ENCODE results near the gene LRRC61.

LRRC61 gene

DNA sequence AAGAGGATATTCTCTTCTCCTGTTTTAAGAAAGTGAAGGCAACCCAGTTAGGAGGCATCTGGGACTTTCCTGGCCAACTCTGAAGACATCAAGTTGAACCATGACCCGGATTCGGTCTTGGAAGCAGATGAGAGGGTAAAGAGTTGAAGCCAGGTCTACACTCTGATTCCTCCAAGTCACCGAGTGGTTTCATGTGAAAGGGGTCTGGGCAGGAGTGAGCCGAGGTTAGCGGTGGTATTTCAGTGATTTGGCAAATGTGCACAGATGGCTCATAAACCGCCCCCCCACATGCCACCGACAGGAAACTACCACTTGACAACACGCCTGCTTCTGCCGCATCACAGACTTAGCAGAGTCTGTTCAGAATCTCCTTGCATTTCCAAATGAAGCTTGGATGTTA, 34.1 kb downstream of the LRRC61 start:
- DNase-seq (ENCODE audit: low read depth), result peak; percentile 61

DNA sequence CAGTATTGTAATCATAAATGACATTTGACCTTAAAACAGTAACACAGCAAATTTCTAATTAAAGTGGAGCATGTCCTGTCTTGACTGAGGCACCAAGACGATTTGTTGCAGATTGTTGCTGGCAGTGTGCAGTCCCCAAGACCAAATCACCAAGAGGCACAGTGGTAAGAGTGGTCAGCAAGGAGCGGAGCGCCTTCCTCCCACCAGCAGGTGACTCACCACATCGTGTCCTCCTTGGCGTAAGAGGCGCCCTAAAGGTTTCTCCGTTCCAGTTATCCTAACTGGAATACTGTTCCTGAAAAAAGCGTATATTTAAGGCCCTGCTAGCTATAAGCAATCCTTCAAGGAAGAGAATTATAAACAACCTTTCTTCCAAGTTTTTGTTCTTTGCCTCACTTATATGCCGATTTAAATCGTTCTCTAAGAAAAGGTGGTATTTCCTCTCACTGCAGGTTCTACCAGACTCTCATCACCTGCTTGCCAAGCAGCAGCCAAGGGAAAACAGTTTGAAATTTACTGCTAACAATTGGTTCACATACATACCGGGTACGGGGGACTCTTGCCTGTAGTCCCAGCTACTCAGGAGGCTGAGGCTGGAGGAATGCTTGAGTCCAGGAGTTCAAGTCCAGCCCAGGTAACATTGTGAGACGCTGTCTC, 34.7 kb downstream of the LRRC61 start:
- DNase-seq (ENCODE audit: low read depth), result no peak

DNA sequence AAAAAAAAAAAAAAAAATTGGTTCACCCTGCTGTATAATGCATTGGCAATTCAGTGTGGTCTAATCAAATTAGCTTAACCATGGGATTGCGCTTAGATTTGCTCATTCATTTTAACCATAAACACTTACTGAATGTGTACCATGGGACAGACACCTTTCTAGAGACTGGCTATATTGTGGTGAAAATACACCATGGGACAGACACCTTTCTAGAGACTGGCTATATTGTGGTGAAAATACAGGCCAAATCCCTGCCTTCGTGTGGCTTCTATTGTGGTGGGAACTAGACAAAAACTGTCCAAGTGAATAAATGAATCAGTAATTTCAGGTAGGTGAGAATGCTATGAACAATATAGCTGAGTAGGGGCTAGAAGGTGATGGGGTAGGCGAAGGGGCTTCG, 35.3 kb downstream of the LRRC61 start:
- DNase-seq (ENCODE audit: low read depth), result no peak

DNA sequence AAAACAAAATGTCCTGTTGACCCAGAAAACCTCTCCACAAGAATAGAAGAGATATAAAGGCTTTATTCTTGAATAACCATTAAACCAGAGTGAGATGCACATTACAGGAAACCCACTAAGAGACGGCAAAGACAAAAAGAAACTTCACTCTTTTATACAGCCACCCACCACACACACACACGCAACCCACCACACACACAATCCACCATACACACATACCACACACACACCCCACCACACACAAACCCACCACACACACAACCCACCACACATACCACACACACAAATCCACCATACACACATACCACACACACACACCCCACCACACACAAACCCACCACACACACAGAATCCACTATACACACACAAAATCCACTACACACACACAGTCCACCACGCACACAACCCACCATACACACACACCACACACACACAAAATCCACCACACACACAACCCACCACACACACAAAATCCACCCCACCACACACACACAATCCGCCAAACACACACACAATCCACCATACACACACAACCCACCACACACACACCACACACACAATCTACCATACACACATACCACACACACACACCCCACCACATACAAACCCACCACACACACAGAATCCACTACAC, 36.0 kb downstream of the LRRC61 start:
- DNase-seq (ENCODE audit: low read depth), result no peak

DNA sequence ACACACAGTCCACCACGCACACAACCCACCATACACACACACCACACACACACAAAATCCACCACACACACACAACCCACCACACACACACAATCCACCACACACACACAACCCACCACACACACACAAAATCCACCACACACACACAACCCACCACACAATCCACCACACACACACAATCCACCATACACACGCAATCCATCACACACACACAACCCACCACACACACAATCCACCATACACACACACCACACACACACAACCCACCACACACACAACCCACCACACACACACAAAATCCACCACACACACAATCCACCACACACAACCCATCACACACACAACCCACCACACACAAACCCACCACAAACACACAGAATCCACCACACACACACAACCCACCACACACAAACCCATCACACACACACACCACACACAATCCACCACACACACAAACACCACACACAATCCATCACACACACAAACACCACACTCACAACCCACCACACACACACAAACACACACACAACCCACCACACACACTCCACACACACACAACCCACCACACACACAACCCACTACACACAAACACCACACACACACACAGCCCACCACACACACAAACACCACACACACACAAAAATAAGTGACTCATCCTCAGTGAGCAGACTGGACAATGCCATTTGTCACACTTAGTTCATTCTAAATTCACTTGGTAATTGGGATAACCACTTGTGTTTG, 36.6 kb downstream of the LRRC61 start:
- DNase-seq (ENCODE audit: low read depth), result no peak

DNA sequence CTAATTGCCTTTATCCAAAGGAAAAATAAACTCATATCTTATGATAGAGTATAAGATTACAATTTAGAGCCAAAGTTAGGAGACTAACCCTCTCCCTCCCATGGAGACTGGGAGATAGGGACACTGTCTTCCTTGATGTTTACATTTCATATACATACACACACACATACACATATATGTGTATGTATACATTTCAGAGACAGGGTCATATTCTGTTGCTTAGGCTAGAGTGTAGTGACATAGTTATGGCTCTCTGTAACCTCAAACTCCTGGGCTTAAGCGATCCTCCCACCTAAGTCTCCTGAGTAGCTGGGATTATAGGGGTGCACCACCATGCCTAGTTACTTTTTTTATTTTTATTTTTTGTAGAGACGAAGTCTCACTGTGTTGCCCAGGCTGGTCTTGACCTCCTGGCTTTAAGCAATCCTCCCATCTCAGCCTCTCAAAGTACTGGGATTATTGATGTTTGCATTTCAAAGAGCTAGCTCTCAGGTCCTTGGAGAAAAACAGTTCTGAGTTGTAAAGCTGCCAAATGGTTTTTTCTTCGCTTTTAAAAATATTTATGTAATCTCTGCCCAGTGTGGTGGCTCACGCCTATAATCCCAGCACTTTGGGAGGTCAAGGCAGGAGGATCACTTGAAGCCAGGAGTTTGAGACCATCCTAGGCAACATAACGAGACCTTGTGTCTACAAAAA, 37.4 kb downstream of the LRRC61 start:
- no peak for DNase-seq (ENCODE audit: low read depth)

DNA sequence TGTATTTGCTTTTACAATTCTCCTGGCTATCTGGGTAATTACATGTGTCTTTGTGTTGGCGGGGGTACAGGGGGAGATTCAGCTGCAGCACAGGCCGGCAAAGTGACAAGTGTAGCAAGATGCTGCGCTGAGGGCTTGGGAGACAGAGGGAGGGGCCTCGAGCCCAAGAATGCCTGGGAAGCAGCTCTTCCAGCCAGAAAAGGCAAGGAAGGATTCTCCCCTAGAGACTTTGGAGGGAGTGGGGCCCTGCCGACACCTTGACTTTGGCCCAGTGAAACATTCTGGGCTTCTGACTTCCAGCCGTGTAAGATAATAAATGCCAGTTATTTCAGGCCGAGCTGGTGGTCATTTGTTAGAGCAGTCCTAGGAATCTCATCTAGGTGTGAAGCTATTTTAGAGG, 38.2 kb downstream of the LRRC61 start:
- DNase-seq (ENCODE audit: low read depth), result no peak

DNA sequence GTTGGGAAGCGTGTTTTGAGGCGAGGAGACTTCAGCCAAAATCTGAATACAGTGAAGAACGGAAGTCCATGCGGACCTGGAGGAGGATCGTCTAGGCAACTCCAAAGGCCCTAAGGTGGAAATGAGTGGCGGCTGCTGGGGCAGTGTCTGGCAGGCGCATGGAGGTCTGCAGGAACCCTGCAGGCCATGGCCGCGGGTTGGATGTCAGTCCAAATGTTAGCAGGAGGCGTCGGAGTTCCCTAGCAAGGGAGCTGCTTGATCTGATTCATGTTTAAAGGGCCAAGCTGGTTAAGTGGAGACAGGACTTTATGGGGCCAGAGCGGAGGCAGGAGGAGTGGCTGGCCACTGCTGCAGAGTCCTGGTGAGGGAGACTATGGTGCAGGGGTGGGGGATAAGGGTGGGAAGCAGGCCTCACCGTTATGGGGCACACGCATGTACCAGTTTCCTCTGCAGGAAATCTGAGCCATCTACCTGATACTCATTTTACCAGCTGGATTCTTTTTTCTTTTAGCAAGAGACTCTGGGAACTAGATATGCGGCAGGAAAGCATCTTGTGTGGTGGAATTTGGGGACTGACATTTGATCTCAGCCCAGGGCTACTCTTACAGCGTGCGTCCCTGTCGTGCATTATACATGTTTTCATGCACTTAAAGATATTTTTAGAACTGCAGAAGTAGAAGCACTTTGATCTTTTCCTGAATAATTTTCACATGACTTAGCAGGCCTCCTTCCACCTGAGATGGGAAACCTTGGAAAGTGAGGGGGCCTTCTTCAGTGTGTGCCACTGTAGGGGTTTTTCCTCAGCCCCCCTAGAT, 38.9 kb downstream of the LRRC61 start:
- DNase-seq (ENCODE audit: low read depth), result no peak

DNA sequence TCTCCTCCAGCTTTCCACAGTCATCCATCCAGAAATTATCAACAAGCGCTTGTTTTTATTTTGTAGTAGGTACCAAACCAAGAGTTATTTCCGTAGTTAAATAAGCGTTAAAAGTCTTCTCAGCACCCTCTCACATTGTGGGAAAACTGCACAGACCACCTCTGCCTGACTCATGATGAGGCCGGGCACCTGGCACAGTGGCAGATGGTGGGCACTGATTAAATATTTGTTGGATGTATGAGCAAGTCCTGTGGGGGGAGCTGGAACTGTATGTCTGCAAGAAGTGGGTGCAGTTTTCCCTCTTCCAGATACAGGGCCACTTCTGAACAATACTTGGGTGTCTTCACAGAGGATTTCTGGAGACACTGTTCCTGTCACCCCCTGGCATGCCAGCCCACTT, 40.2 kb downstream of the LRRC61 start:
- no peak for DNase-seq (ENCODE audit: low read depth)

DNA sequence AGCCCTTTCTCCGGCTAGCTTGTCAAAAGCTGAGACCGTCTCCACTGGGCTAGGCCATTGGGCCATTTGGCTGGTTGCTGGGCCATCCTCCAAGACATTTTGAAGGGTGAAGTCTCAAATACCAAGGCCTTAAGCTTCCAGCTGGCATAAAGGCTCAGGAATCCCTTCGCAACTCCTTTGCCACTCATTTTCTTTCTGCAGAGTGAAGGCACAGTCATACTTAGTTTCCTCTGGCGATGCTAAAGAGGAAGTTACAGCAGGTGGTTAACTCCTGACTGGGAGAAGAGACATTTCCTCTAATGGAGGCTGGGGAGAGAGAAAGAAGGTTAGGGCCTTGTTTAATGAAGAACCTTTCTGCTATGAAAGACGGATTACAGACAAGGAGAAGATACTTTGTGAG, 40.7 kb downstream of the LRRC61 start:
- DNase-seq (ENCODE audit: low read depth), result no peak

DNA sequence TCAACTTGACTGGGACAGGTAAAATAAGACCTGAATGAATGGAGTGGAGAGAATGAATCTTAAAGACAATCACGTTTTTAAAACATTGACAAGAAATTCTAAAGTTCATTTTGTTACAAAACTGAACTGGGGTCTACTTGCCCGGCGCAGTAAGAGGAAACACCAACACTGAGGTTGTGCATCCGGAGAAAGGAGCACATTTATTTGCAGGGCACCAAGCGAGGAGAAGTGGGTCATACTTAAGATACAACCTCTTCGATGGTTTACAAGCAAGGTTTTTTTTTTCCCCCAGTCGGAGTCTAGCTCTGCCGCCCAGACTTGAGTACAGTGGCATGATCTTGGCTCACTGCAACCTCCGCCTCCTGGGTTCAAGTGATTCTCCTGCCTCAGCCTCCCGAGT, 42.0 kb downstream of the LRRC61 start:
- no peak for DNase-seq (ENCODE audit: low read depth)

DNA sequence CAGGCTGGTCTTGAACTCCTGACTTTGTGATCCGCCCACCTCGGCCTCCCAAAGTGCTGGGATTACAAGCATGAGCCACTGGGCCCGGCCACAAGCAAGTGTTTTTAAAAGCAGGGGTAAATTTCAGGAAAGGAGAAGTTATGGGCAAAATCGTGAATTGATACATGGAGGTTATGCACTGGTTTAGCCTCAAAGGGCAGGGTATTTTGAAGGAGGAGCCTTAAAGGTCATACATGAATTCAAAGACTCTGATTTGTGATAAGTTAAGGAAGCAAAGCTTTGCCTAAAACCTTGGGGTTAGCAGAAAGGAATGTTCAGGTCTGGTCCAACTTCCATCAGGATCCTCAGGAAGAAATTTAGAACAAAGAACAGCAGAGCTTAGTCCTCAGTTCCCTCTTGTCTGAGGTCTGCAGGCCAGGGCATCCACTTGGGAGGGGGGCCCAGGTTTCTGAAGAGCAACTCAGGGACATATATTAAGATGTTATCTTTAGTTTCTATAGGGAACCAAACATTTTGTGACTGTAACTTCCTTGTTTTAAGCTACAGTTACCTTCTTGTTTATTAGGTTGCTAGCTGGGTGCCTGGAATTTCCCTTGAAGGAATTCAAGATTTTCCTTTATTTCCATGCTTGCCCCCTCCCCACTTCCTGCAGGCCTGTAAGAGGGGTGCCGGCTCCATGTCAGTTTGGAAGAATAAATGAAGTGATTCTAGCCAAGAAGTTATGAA, 42.7 kb downstream of the LRRC61 start:
- no peak for DNase-seq (ENCODE audit: low read depth)

DNA sequence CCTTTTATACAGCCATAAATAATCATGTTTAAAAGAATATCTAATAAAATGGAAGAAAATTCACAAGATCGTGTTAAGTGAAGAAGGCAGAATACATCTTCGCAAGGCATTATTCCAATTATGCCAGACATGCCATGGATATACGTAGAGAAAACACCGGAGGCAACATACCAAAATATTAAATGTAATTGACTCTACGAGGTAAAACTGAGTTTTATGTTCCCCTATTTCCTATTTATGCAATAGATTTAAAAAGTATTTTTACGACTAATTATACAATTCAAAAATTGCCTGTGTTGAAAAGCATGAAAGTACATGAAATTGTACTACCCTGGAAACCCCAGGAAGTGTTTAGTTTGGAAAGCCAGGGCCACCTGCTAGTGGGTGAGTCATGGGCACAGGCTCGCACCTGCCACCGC, 44.5 kb downstream of the LRRC61 start:
- DNase-seq (ENCODE audit: low read depth), result no peak

DNA sequence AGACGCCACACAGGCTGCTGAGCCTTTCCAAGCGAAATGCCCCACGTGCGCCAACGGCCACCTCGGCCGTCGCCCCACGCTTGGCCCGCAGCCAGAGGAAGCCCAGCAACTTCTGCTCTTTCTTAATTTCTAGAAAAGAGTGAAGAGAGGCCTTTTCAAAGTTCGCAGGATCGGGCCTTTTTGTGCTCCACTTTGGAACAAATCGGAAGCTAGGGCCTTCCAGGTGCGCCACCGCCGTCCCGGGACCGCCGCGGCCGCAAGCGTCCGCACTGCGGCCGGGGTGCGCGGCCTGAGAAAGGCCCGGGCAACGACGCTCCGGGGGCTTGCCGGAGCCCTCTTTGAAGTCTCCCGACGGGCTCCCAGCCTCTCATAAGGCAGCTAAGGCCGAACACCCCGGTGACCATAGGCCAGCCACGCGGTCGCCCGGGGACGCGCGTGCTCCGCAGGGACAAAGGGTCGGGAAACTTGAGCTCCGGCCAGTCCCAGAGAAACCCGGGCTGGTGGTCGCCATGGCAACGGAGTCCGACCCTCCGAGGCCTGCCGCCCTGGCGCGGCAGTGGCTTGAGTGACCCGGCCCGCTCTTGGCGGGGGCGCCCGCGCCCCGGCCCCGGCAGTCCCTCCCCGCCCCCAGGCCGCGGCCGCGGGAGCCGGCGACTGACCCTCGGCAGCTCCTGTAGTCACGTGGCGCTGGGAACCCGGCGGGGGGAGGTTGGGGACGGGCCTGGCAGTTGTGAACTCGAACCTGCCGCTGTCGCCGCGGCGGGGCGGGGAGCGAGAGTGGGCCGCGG, 45.1 kb downstream of the LRRC61 start, which contains the start of gene REPIN1:
Gene REPIN1 (plus strand): TSS at position 727 of the 788 bp plus-strand sequence. CDS start 890 bp downstream, outside the sequence.
- peak; percentile 68 for DNase-seq (ENCODE audit: low read depth)

DNA sequence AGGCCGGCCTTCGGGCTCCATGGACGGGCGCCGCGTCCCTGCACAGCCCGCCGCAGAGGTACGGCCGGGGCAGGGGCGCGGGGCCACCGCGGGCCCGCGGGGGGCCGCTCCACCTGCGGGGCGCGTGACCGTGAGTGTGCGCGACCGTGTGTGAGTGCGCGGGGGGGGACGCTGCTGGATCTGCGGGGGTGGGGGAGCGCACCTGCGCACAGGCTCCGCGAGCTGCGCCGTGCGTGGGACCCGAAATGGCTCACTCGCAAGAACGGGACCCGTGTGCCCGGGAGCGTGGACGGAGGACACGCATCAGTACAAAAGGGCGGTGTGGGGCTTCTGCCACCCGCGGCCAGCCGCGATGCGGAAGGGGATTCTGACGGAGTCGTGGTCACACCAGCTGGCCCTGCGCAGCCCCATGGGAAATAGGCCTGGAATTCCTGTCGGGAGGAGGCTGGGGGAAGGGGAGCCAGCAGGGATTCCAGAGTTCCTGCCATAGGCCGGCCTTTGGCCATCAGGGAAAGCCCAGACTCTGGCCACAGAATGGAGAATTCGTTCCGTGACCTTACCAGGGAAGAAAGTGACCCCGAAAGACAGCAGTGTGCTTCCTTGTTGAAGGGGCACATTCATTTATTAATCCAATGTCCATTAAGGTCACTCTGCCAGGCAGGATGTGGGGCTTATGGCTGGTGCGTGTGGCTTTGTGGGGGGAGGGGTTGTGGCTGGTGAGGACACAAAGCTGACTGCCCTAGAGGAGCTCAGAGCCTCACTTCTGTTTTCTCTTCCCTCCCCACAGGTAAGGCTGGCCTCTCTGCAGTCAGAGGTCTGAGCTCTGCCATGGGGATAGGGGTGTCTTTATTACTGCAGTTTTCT, 46.0 kb downstream of the LRRC61 start:
- no peak for DNase-seq (ENCODE audit: low read depth)

DNA sequence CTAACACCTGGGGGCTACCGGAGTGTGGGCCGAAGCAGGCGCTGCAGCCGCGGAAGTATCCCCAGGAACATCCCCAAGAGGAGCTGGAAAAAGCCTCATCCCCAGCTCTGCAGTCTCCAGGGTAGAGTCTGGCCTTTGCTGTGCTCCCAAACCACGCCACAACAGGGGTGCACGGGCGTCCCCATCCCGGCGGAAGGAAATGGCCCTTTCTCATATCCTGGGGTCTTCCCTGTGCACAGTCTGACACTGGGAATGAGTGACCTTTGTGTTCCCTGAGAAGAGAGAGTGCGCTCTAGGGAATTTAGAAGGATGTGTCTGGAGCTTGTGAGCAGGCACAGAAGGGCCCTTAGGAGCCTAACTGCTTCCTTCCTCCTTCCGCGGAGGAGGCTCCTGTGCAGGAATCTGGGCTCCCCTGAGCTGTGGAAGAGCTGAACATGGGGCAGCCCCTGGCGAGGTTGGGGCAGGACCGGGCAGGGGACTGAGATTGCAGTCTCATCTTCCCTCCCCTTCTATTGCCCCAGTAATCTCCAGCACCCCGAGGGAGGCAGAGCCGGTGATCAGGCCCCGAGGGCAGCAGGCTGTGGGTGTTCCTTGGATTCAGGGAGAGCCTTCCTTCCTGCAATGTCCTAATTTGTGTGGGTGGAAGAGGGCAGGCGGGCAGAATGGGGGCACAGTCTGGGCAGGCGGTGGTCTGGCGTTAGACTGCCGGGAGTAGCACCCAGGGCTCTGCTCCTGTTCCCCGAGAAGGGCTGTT, 46.8 kb downstream of the LRRC61 start:
- no peak for DNase-seq (ENCODE audit: low read depth)

DNA sequence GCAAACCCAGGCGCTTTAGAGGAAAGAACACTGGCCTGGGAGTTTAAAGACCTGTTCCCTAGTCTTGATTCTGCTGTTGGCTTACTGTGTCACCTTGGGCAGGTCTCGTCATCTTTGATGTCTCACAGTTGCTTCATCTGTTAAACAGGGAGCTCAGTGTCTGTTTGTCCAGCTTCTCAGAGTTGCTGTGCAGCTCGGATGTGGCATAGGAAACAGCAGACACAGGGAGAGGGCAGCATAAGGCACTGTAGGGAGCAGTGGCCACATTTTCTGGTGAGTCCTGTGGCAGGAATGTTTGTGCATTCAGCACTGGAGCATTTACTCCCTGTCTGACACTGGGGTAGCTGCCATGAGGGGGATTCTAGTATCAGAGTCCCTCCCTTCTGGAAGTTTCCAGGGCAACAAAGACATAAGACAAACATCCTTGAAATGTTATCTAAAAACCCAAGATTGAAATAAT, 47.5 kb downstream of the LRRC61 start:
- no peak for DNase-seq (ENCODE audit: low read depth)
